A549 (cell line): ENCODE data around the gene PTPRN2. TPM values are rescaled to one million over a fixed set of nuclear protein-coding genes. Genes with fewer than 3 reads are reported as not detected.

Experiments used
- ATAC-seq, 2 experiments: fragments of 200-7000 bp in 1 of 2; fragments of >200 bp in 1 of 2; cut with Nextera tagmentation in 1 of 2; cut with Tn5 transposase in 1 of 2; 3 replicates each; pipeline versions ENCODE4 v1.8.0 to v1.9.1; 2018 to 2020; ENCODE audit warnings: mild to moderate bottlenecking in 1 of 2, moderate library complexity in 1 of 2
- CTCF ChIA-PET: fragments of 300-600 bp; sonication (Branson Sonifier 250); formaldehyde crosslinking; extraction: SDS; loops from one replicate; lab custom pipeline; 2021; ENCODE audit warnings: antibody characterized with exemption, inconsistent platforms; lab: Yijun Ruan, JAX
- POLR2A ChIA-PET: fragments of 350-600 bp; formaldehyde crosslinking; extraction: SDS; loops from one replicate; lab custom pipeline; 2021; ENCODE audit warnings: antibody characterized with exemption, inconsistent platforms; lab: Yijun Ruan, JAX
- DNase-seq, 2 experiments: peaks; one replicate each; pipeline versions ENCODE4 v3.0.0 to v3.0.0-alpha.2; 2011 to 2016; ENCODE audit warnings: low read depth in 1 of 2, low spot score in 1 of 2
- FAIRE-seq: peaks from 2 replicates; lab custom pipeline; 2011; peaks lifted over from hg19 to GRCh38; lab: Jason Lieb, UNC
- H3K27ac ChIP-seq, 2 experiments: fragments of >200 bp; sonication (Bioruptor Twin); formaldehyde crosslinking; 3 replicates each; pipeline ENCODE4 v1.5.1; 2016 to 2017
- H3K4me1 ChIP-seq: fragments of >200 bp; sonication (Bioruptor Twin); formaldehyde crosslinking; 3 replicates; pipeline ENCODE4 v1.6.1; 2016
- H3K4me2 ChIP-seq: fragments of >200 bp; sonication (Bioruptor Twin); formaldehyde crosslinking; 3 replicates; pipeline ENCODE4 v1.6.1; 2016
- H3K4me3 ChIP-seq: fragments of >200 bp; sonication (Bioruptor Twin); formaldehyde crosslinking; 3 replicates; pipeline ENCODE4 v1.5.1; 2016
- H3K9me3 ChIP-seq: fragments of >200 bp; sonication (Bioruptor Twin); formaldehyde crosslinking; 3 replicates; pipeline ENCODE4 v1.6.1; 2016
- BCL3 ChIP-seq: fragments of >200 bp; sonication (Bioruptor Twin); formaldehyde crosslinking; IDR thresholded peaks from 3 replicates; pipeline ENCODE4 v1.6.1; 2016
- BHLHE40 ChIP-seq: IDR thresholded peaks from 2 replicates; pipeline ENCODE4 v1.6.1; 2012; ENCODE audit warnings: low read depth, low read length, inconsistent platforms
- E2F6 ChIP-seq: IDR thresholded peaks from 2 replicates; pipeline ENCODE4 v1.6.1; 2012; ENCODE audit warnings: low read depth, borderline replicate concordance
- EHMT2 ChIP-seq: fragments of 200-600 bp; sonication (generic); IDR thresholded peaks from 2 replicates; pipeline ENCODE4 v1.6.1; 2016; ENCODE audit warnings: antibody characterized with exemption, low read depth, mild to moderate bottlenecking, moderate library complexity
- FOSB ChIP-seq: fragments of 250-450 bp; sonication (Bioruptor Pico); IDR thresholded peaks from 2 replicates; pipeline ENCODE4 v1.5.0; 2020; ENCODE audit warnings: mild to moderate bottlenecking, moderate library complexity
- GATA3 ChIP-seq: IDR thresholded peaks from 2 replicates; pipeline ENCODE4 v1.6.1; 2012; ENCODE audit warnings: borderline replicate concordance
- HES2 ChIP-seq: fragments of >200 bp; sonication (Bioruptor Twin); formaldehyde crosslinking; IDR thresholded peaks from 2 replicates; pipeline ENCODE4 v1.6.1; 2016
- HMGXB4 ChIP-seq: fragments of 250-450 bp; sonication (Bioruptor Pico); IDR thresholded peaks from 2 replicates; pipeline ENCODE4 v1.5.0; 2021; ENCODE audit warnings: mild to moderate bottlenecking, moderate library complexity, borderline replicate concordance
- JUNB ChIP-seq: fragments of >200 bp; sonication (Bioruptor Twin); formaldehyde crosslinking; IDR thresholded peaks from 2 replicates; pipeline ENCODE4 v1.6.1; 2016
- MYC ChIP-seq: IDR thresholded peaks from 2 replicates; pipeline ENCODE4 v1.6.1; 2012; ENCODE audit warnings: mild to moderate bottlenecking, inconsistent platforms, low read length, improper control_type of control experiment, borderline replicate concordance
- NR3C1 ChIP-seq: fragments of >200 bp; sonication (Bioruptor Twin); formaldehyde crosslinking; IDR thresholded peaks from 3 replicates; pipeline ENCODE4 v1.6.1; 2017
- PHF8 ChIP-seq: fragments of 200-600 bp; sonication (generic); IDR thresholded peaks from 2 replicates; pipeline ENCODE4 v1.6.1; 2016; ENCODE audit warnings: low read depth, mild to moderate bottlenecking, antibody characterized with exemption, moderate library complexity, borderline replicate concordance
- RAD21 ChIP-seq, 2 experiments: fragments of >200 bp in 1 of 2; sonication (Bioruptor Twin) in 1 of 2; formaldehyde crosslinking in 1 of 2; IDR thresholded peaks in 1 of 2; conservative IDR thresholded peaks in 1 of 2; 2 replicates in 1 of 2; 3 replicates in 1 of 2; pipeline ENCODE4 v1.6.1; 2012 to 2018; ENCODE audit warnings: inconsistent platforms in 1 of 2
- REST ChIP-seq: fragments of 200-600 bp; sonication (generic); IDR thresholded peaks from 2 replicates; pipeline ENCODE4 v1.6.1; 2016; ENCODE audit warnings: antibody characterized with exemption, mild to moderate bottlenecking, moderate library complexity
- SREBF2 ChIP-seq: fragments of 450-650 bp; IDR thresholded peaks from 2 replicates; pipeline ENCODE4 v1.6.1; 2014; ENCODE audit warnings: mild to moderate bottlenecking, moderate library complexity
- TFCP2L1 ChIP-seq: fragments of 250-450 bp; sonication (Bioruptor Pico); IDR thresholded peaks from 2 replicates; pipeline ENCODE4 v1.5.0; 2021; ENCODE audit warnings: mild to moderate bottlenecking
- ZC3H11A ChIP-seq: fragments of 450-650 bp; IDR thresholded peaks from 2 replicates; pipeline ENCODE4 v1.6.1; 2014; ENCODE audit warnings: antibody characterized with exemption, mild to moderate bottlenecking
- ZSCAN20 ChIP-seq: fragments of 250-450 bp; sonication (Bioruptor Pico); IDR thresholded peaks from 2 replicates; pipeline ENCODE4 v1.8.0; 2022; ENCODE audit warnings: mild to moderate bottlenecking, moderate library complexity
- WGBS: methylation state at CpG from one replicate; pipeline ENCODE4 v1.1.6; 2017; ENCODE audit errors: missing lambda C conversion rate; 5-methylcytosine and 5-hydroxymethylcytosine counted together
- polyA plus RNA-seq, 4 experiments: library from polyadenylated mRNA; depleted of rRNA in 3 of 4; stranded (reverse); fragments of >200 nt; fragmentation: RNase III in 1 of 4; extraction: RNeasy Plus Mini Kit Qiagen cat#74134 plus additional on column Dnase treatment in 1 of 4; gene quantifications; 2 replicates in 3 of 4; 3 replicates in 1 of 4; pipeline ENCODE4 v1.2.3, GENCODE V29; 2011 to 2017

PTPRN2 gene
- polyA plus RNA-seq, 2 of the 4 experiments (the other 2 are of a cell fraction): 0.41 to 1.2 TPM

GRCh38 chr7:158125091-158125490, 462.5 kb downstream of the PTPRN2 start:
- FAIRE-seq: no peak
- POLR2A ChIA-PET: no interaction called here
- ATAC-seq: no peak
- Histone ChIP-seq H3K4me1 (no peaks in the 10 kb centered on the region), H3K27ac (no peak overlapping the region), H3K9me3 (peaks cover 7% of the 10 kb centered on the region; the same call in 2 of the 3 replicates), H3K4me2 (no peak overlapping the region), H3K4me3 (no peak overlapping the region)
- CTCF ChIA-PET: no interaction called here
- WGBS: 52% methylated on average over 8 of the region's 17 CpGs
- no peak for TF ChIP-seq RAD21 (conservative IDR thresholded peaks at IDR 0.05 in 1 of 2, IDR thresholded peaks at IDR 0.05 in 1 of 2)
- no peak for TF ChIP-seq HMGXB4
- no peak for TF ChIP-seq FOSB
- no peak for TF ChIP-seq BCL3
- DNase-seq: no peak

- no peak overlapping the region for H3K27ac ChIP-seq
- TF ChIP-seq EHMT2 (no peak), GATA3 (no peak), ZSCAN20 (CRISPR knock-in tag) (no peak), JUNB (no peak), BCL3 (no peak), NR3C1 (no peak), RAD21 (conservative IDR thresholded peaks at IDR 0.05 in 1 of 2, IDR thresholded peaks at IDR 0.05 in 1 of 2) (no peak), MYC (no peak), REST (no peak), E2F6 (no peak), BHLHE40 (no peak), TFCP2L1 (CRISPR knock-in tag) (no peak), ZC3H11A (no peak), PHF8 (no peak), HES2 (no peak), SREBF2 (no peak)
- TF ChIP-seq, all 56 proteins: peak for 0
- POLR2A ChIA-PET: no interaction called here
- H3K9me3 ChIP-seq: peaks cover 2% of the 10 kb centered on the region; the same call in 2 of the 3 replicates
- ATAC-seq (no peak), DNase-seq (no peak), FAIRE-seq (no peak)
- CTCF ChIA-PET: no interaction called here
- no peak overlapping the region for H3K4me3 ChIP-seq
- no peak overlapping the region for H3K4me2 ChIP-seq
- no peaks in the 10 kb centered on the region for H3K4me1 ChIP-seq
- 53% methylated on average over 14 of the region's 14 CpGs for WGBS
Measured at GRCh38 chr7:158124671-158125079, 462.9 kb downstream of the PTPRN2 start.
